Measurements from ENCODE around the gene SRGAP3. TPM values are rescaled to one million over a fixed set of nuclear protein-coding genes. Genes with fewer than 3 reads are reported as not detected.
A peak's percentile ranks its signal among the peaks of the same experiment; 100 is the strongest.

The SRGAP3 gene
- total and polyA plus RNA-seq, 7 experiments from 2014 or later = 1.4 to 6.0 (median 4.6) TPM

DNA sequence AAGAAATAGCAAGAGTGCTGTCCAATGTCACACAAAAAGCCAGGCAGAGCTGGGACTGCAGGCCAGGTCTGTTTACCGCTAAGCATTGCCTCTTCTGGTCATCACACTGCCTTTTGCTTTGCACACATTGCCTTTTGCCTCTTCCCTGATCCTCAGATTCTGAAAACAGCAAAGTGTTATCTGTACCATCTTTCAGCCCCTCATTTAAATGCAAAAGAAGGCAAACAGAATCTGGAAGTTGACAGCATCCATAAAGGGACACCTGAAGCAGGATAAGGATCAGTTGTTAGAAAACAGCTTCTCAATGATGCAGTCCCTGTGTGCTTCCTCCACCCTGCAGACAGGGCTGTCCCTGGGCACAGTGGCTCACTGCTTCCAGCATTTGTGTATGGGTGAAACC lies 179.5 kb downstream of the SRGAP3 start:
- Mint-ChIP-seq H3K36me3 (no peaks in the 10 kb centered on the region), H3K4me3 (no peak overlapping the region), H3K4me1 (peaks cover 0 to 7% (median 0%) of the 10 kb centered on the region in 7 donors), H3K9me3 (no peaks in the 10 kb centered on the region), H3K27me3 (peaks cover 0 to 5% (median 0%) of the 10 kb centered on the region in 5 donors), H3K27ac (no peak overlapping the region)
- no peak overlapping the region for H3K4me3 ChIP-seq (ENCODE audit: low read length)
- POLR2A ChIA-PET = no interaction called here
- H3K36me3 ChIP-seq (ENCODE audit: control insufficient read depth in 2 of 3, insufficient read depth in 3 of 3, low read length in 3 of 3) = no peaks in the 10 kb centered on the region
- no peaks in the 10 kb centered on the region for H3K9me3 ChIP-seq (ENCODE audit: control insufficient read depth in 2 of 3, low read length in 3 of 3)
- no peaks in the 10 kb centered on the region for H3K4me1 ChIP-seq (ENCODE audit: control insufficient read depth in 2 of 2, insufficient read depth in 2 of 2, low read length in 2 of 2)
- H3K27me3 ChIP-seq (ENCODE audit: control insufficient read depth in 2 of 2, insufficient read depth in 2 of 2, low read length in 2 of 2) = no peaks in the 10 kb centered on the region
- CTCF ChIA-PET = no interaction called here
- H3K27ac ChIP-seq (ENCODE audit: low read depth, low read length) = no peak overlapping the region
- ATAC-seq (no peak), DNase-seq (no peak)
- intact Hi-C loops (cut with micrococcal nuclease) = loop anchor here in 1 of 2 donors (5.0 kb wide), 1 partner anchor 83 kb away; no protein-coding TSS in a partner anchor

DNA sequence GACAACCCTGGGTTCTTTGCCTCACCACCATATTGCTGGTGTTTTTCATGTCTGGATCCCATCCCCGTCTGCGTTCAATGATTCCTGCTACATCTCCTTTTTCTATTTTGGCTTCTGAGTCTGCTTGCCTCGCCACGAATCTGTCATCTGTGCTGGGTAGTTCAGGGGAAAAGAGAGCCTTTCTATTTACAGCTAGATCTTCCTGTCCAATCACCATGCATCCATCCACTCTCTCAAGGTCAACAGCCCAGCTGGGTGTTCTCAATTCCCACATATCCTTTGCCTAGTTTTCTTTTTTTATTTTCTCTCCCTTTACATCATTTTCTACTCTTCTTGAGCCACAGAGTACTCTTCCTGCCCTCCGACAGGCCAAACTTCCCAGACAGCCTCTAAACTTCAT lies 181.4 kb downstream of the SRGAP3 start:
- Mint-ChIP-seq H3K27ac (no peak overlapping the region), H3K4me3 (no peak overlapping the region), H3K9me3 (peaks cover 0 to 8% (median 4%) of the 10 kb centered on the region in 11 donors), H3K27me3 (peaks cover 0 to 7% (median 0%) of the 10 kb centered on the region in 5 donors), H3K4me1 (peaks cover 0 to 7% (median 0%) of the 10 kb centered on the region in 7 donors), H3K36me3 (peaks cover 0 to 10% (median 9%) of the 10 kb centered on the region in 5 donors)
- ATAC-seq (no peak), DNase-seq (no peak)
- Histone ChIP-seq H3K27me3 (ENCODE audit: control insufficient read depth in 2 of 2, insufficient read depth in 2 of 2, low read length in 2 of 2) (no peaks in the 10 kb centered on the region), H3K27ac (ENCODE audit: low read depth, low read length) (no peak overlapping the region), H3K4me3 (ENCODE audit: low read length) (no peak overlapping the region), H3K9me3 (ENCODE audit: control insufficient read depth in 2 of 3, low read length in 3 of 3) (no peaks in the 10 kb centered on the region), H3K36me3 (ENCODE audit: control insufficient read depth in 2 of 3, insufficient read depth in 3 of 3, low read length in 3 of 3) (no peaks in the 10 kb centered on the region), H3K4me1 (ENCODE audit: control insufficient read depth in 2 of 2, insufficient read depth in 2 of 2, low read length in 2 of 2) (no peaks in the 10 kb centered on the region)
- ChIA-PET CTCF (interaction anchor here (0.6 kb wide), 1 partner anchor 74 kb away, joined by 3 read pairs; no protein-coding TSS in a partner anchor), POLR2A (interaction anchor here (0.7 kb wide), 1 partner anchor 115 kb away, joined by 3 read pairs; no protein-coding TSS in a partner anchor)
- intact Hi-C loops (cut with micrococcal nuclease) = loop anchor here in 1 of 2 donors (5.0 kb wide), 1 partner anchor 81 kb away; no protein-coding TSS in a partner anchor

DNA sequence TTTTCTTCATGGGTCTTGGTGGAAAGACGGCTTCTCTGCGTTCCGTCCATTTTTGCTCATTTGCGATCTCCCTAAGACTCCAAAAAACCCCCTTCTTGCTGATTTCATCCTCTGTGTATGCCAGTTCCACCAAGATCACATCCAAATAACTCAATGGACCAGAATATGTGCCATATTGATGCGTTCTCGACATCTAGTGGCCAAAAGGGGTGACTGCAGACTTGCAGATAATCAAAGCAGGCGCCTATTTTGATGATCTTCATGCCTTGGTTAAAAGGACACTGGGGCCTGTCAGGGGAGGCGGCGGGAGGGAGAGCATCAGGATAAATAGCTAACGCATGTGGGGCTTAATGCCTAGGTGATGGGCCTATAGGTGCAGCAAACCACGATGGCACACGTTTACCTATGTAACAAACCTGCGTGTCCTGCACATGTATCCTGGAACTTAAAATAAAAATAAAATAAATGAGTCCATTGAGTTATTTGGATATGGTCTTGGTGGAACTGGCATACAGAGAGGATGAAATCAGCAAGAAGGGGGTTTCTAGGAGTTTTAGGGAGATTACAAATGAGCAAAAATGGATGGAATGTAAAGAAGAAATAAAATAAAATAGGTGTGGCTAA lies 182.0 kb downstream of the SRGAP3 start:
- peaks cover 0 to 7% (median 0%) of the 10 kb centered on the region in 7 donors for H3K4me1 Mint-ChIP-seq
- H3K4me3 Mint-ChIP-seq = no peak overlapping the region
- ChIA-PET POLR2A (no interaction called here), CTCF (interaction anchor here (0.6 kb wide), 1 partner anchor 74 kb away, joined by 3 read pairs; no protein-coding TSS in a partner anchor)
- ATAC-seq = peak; percentile 47
- intact Hi-C loops (cut with micrococcal nuclease) = loop anchor here (1.0 to 5.0 kb wide), 3 partner anchors 79 to 96 kb away; no protein-coding TSS in a partner anchor
- peaks cover 3 to 12% (median 6%) of the 10 kb centered on the region in 11 donors for H3K9me3 Mint-ChIP-seq
- H3K36me3 ChIP-seq (ENCODE audit: control insufficient read depth in 2 of 3, insufficient read depth in 3 of 3, low read length in 3 of 3) = no peaks in the 10 kb centered on the region
- H3K27me3 ChIP-seq (ENCODE audit: control insufficient read depth in 2 of 2, insufficient read depth in 2 of 2, low read length in 2 of 2) = no peaks in the 10 kb centered on the region
- no peak overlapping the region for H3K27ac Mint-ChIP-seq
- no peak overlapping the region for H3K4me3 ChIP-seq (ENCODE audit: low read length)
- H3K27ac ChIP-seq (ENCODE audit: low read depth, low read length) = no peak overlapping the region
- peaks cover 0 to 7% (median 0%) of the 10 kb centered on the region in 5 donors for H3K27me3 Mint-ChIP-seq
- peaks cover 0 to 16% (median 14%) of the 10 kb centered on the region in 5 donors for H3K36me3 Mint-ChIP-seq
- H3K9me3 ChIP-seq (ENCODE audit: control insufficient read depth in 2 of 3, low read length in 3 of 3) = no peaks in the 10 kb centered on the region
- H3K4me1 ChIP-seq (ENCODE audit: control insufficient read depth in 2 of 2, insufficient read depth in 2 of 2, low read length in 2 of 2) = no peaks in the 10 kb centered on the region
- peak in 4 of 9 donors; percentile 3 to 15 (median 10) for DNase-seq

DNA sequence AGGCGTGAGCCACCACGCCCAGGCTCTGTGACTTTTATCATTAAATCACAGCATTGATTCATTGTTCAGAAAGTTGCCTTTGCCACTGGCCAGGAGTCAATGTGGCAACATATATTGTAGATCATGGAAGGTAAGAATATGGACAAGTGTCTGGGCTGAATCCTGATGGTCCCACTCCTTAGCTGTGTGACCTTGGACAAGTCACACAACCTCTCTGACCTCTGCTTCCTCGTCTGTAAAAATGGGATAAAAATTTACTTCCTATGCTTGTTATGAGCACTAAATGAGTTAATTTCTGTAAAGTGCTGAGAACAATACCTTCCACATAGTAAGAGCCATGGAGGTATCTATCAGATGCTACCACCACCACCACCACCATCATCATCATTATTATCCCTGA lies 182.7 kb downstream of the SRGAP3 start:
- ChIA-PET POLR2A (no interaction called here), CTCF (no interaction called here)
- Mint-ChIP-seq H3K9me3 (peaks cover 5 to 14% (median 7%) of the 10 kb centered on the region in 11 donors), H3K27me3 (peaks cover 0 to 7% (median 0%) of the 10 kb centered on the region in 5 donors), H3K4me1 (peaks cover 0 to 6% (median 0%) of the 10 kb centered on the region in 7 donors), H3K27ac (no peak overlapping the region), H3K4me3 (no peak overlapping the region), H3K36me3 (peaks cover 0 to 18% (median 16%) of the 10 kb centered on the region in 5 donors)
- H3K27me3 ChIP-seq (ENCODE audit: control insufficient read depth in 2 of 2, insufficient read depth in 2 of 2, low read length in 2 of 2) = no peaks in the 10 kb centered on the region
- DNase-seq (no peak), ATAC-seq (no peak)
- no peaks in the 10 kb centered on the region for H3K36me3 ChIP-seq (ENCODE audit: control insufficient read depth in 2 of 3, insufficient read depth in 3 of 3, low read length in 3 of 3)
- no peak overlapping the region for H3K4me3 ChIP-seq (ENCODE audit: low read length)
- no peak overlapping the region for H3K27ac ChIP-seq (ENCODE audit: low read depth, low read length)
- intact Hi-C loops (cut with micrococcal nuclease) = loop anchor here (1.0 to 5.0 kb wide), 3 partner anchors 78 to 95 kb away; no protein-coding TSS in a partner anchor
- H3K4me1 ChIP-seq (ENCODE audit: control insufficient read depth in 2 of 2, insufficient read depth in 2 of 2, low read length in 2 of 2) = no peaks in the 10 kb centered on the region
- H3K9me3 ChIP-seq (ENCODE audit: control insufficient read depth in 2 of 3, low read length in 3 of 3) = no peaks in the 10 kb centered on the region

DNA sequence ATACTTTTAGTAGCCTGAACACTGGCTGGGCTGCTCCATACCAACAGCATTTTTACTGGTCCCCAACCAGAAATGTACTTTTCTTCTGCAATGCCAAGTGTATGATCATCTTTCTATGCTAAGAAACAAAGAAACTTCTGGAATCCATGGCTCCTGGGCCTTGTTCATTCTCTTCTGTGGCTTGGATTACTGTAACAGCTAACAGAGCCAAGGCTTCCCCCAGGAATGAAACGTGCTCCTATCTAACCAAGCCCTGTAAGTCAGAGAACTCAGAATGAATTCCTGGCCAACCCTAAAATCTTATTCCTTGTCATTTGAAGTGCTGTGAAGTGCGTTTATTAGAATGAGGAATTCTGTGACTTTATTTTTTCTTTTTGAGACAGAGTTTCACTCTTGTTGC lies 183.3 kb downstream of the SRGAP3 start:
- Histone ChIP-seq H3K27ac (ENCODE audit: low read depth, low read length) (no peak overlapping the region), H3K36me3 (ENCODE audit: control insufficient read depth in 2 of 3, insufficient read depth in 3 of 3, low read length in 3 of 3) (no peaks in the 10 kb centered on the region), H3K27me3 (ENCODE audit: control insufficient read depth in 2 of 2, insufficient read depth in 2 of 2, low read length in 2 of 2) (no peaks in the 10 kb centered on the region), H3K4me1 (ENCODE audit: control insufficient read depth in 2 of 2, insufficient read depth in 2 of 2, low read length in 2 of 2) (no peaks in the 10 kb centered on the region), H3K4me3 (ENCODE audit: low read length) (no peak overlapping the region), H3K9me3 (ENCODE audit: control insufficient read depth in 2 of 3, low read length in 3 of 3) (no peaks in the 10 kb centered on the region)
- Mint-ChIP-seq H3K9me3 (peaks cover 5 to 14% (median 7%) of the 10 kb centered on the region in 11 donors), H3K36me3 (peaks cover 0 to 22% (median 16%) of the 10 kb centered on the region in 5 donors), H3K4me3 (no peak overlapping the region), H3K27me3 (peaks cover 0 to 3% (median 0%) of the 10 kb centered on the region in 5 donors), H3K4me1 (no peaks in the 10 kb centered on the region), H3K27ac (no peak overlapping the region)
- ChIA-PET POLR2A (no interaction called here), CTCF (interaction anchor here (0.5 kb wide), 1 partner anchor 124 kb away, joined by 3 read pairs; no protein-coding TSS in a partner anchor)
- intact Hi-C loops (cut with micrococcal nuclease) = loop anchor here in 1 of 2 donors (5.0 kb wide), 1 partner anchor 79 kb away; no protein-coding TSS in a partner anchor
- ATAC-seq (no peak), DNase-seq (no peak)

DNA sequence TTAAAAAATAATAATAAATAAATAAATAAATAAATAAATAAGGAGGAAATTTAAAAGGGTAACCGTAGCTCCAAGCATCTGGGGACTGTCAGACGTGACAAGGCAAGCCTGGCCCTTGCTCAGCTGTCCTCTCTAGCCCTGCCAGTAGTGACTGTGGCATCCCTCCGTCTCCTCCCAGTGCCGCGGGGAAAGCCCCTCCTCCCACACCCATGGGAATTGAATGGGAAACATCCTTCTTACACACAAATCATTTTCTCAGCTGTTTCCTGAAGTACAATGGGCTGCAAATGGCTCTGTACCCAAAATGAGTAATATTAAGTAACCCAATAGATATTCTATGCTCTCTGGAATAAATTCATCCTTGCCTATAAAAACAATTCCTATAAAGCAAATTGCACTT lies 184.6 kb downstream of the SRGAP3 start:
- ChIA-PET POLR2A (no interaction called here), CTCF (no interaction called here)
- ATAC-seq = no peak
- Histone ChIP-seq H3K27ac (ENCODE audit: low read depth, low read length) (no peak overlapping the region), H3K4me1 (ENCODE audit: control insufficient read depth in 2 of 2, insufficient read depth in 2 of 2, low read length in 2 of 2) (no peaks in the 10 kb centered on the region), H3K27me3 (ENCODE audit: control insufficient read depth in 2 of 2, insufficient read depth in 2 of 2, low read length in 2 of 2) (no peaks in the 10 kb centered on the region), H3K4me3 (ENCODE audit: low read length) (no peak overlapping the region), H3K9me3 (ENCODE audit: control insufficient read depth in 2 of 3, low read length in 3 of 3) (no peaks in the 10 kb centered on the region), H3K36me3 (ENCODE audit: control insufficient read depth in 2 of 3, insufficient read depth in 3 of 3, low read length in 3 of 3) (no peaks in the 10 kb centered on the region)
- Mint-ChIP-seq H3K4me1 (no peaks in the 10 kb centered on the region), H3K4me3 (no peak overlapping the region), H3K9me3 (peaks cover 5 to 14% (median 7%) of the 10 kb centered on the region in 11 donors), H3K27me3 (peaks cover 0 to 3% (median 0%) of the 10 kb centered on the region in 5 donors), H3K36me3 (peaks cover 0 to 26% (median 16%) of the 10 kb centered on the region in 5 donors), H3K27ac (no peak overlapping the region)
- intact Hi-C loops (cut with micrococcal nuclease) = loop anchor here in 1 of 2 donors (5.0 kb wide), 1 partner anchor 78 kb away; no protein-coding TSS in a partner anchor
- DNase-seq = no peak
